ENCODE results near the gene ZNF516. TPM values are rescaled to one million over a fixed set of nuclear protein-coding genes. Genes with fewer than 3 reads are reported as not detected.

The ZNF516 gene
- polyA plus RNA-seq, 2 of the 4 experiments (the other 2 are of a cell fraction) = 3.9 to 4.9 TPM

- POLR2A ChIA-PET = no interaction called here
These were observed 23.2 kb upstream of the ZNF516 start for GRCh38 chr18:76518123-76518859.

DNA sequence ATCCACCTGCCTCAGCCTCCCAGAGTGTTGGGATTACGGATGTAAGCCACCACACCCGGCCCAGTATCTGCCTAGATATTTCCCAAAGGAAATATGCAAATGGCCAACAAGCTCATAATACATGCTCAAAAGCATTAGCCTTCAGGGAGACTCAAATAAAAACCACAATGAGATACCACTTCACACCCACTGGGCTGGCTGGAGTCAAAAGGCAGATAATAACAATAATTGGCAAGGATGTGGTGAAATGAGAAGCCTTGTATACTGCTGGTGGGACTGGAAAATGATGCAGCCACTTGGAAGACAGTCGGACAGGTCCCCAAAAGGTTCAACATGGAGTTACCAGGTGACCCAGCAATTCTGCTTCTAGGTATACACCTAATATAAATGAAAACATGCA, 20.5 kb upstream of the ZNF516 start:
- Histone ChIP-seq H3K4me1 (no peaks in the 10 kb centered on the region), H3K9me3 (no peaks in the 10 kb centered on the region), H3K4me3 (no peak overlapping the region), H3K4me2 (no peak overlapping the region), H3K27ac (no peak overlapping the region)
- WGBS (ENCODE audit: missing lambda C conversion rate) = 47% methylated on average over 3 of the region's 3 CpGs
- DNase-seq (ENCODE audit: low read depth in 1 of 2, low spot score in 1 of 2) (no peak), ATAC-seq (no peak), FAIRE-seq (no peak)
- ChIA-PET POLR2A (no interaction called here), CTCF (no interaction called here)
- TF ChIP-seq HOXA7 (CRISPR knock-in tag; IDR thresholded peaks at IDR 0.05) = no peak
- TF ChIP-seq HOXB13 (CRISPR knock-in tag; IDR thresholded peaks at IDR 0.05; ENCODE audit: low read depth) = no peak
- TF ChIP-seq, protein P1, sequence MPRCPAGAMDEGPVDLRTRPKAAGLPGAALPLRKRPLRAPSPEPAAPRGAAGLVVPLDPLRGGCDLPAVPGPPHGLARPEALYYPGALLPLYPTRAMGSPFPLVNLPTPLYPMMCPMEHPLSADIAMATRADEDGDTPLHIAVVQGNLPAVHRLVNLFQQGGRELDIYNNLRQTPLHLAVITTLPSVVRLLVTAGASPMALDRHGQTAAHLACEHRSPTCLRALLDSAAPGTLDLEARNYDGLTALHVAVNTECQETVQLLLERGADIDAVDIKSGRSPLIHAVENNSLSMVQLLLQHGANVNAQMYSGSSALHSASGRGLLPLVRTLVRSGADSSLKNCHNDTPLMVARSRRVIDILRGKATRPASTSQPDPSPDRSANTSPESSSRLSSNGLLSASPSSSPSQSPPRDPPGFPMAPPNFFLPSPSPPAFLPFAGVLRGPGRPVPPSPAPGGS (IDR thresholded peaks at IDR 0.05) = no peak
- no peak for TF ChIP-seq CEBPB (IDR thresholded peaks at IDR 0.05)
- TF ChIP-seq MAFK (IDR thresholded peaks at IDR 0.05; ENCODE audit: partially characterized antibody) = no peak
- TF ChIP-seq, protein P2, sequence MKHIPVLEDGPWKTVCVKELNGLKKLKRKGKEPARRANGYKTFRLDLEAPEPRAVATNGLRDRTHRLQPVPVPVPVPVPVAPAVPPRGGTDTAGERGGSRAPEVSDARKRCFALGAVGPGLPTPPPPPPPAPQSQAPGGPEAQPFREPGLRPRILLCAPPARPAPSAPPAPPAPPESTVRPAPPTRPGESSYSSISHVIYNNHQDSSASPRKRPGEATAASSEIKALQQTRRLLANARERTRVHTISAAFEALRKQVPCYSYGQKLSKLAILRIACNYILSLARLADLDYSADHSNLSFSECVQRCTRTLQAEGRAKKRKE (CRISPR knock-in tag; IDR thresholded peaks at IDR 0.05; ENCODE audit: low read depth) = no peak
- TF ChIP-seq CHD2 (IDR thresholded peaks at IDR 0.05; ENCODE audit: low read length, partially characterized antibody) = no peak
- no peak for TF ChIP-seq FOXS1 (CRISPR knock-in tag; IDR thresholded peaks at IDR 0.05)
- TF ChIP-seq, protein P3, sequence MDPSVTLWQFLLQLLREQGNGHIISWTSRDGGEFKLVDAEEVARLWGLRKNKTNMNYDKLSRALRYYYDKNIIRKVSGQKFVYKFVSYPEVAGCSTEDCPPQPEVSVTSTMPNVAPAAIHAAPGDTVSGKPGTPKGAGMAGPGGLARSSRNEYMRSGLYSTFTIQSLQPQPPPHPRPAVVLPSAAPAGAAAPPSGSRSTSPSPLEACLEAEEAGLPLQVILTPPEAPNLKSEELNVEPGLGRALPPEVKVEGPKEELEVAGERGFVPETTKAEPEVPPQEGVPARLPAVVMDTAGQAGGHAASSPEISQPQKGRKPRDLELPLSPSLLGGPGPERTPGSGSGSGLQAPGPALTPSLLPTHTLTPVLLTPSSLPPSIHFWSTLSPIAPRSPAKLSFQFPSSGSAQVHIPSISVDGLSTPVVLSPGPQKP (IDR thresholded peaks at IDR 0.05; ENCODE audit: low read depth, low read length) = no peak
- TF ChIP-seq ZNF302 (CRISPR knock-in tag; IDR thresholded peaks at IDR 0.05) = no peak
- TF ChIP-seq PBX3 (IDR thresholded peaks at IDR 0.05) = no peak
- no peak for TF ChIP-seq RARB (CRISPR knock-in tag; IDR thresholded peaks at IDR 0.05)

More at GRCh38 chr18:76518123-76518859, 23.2 kb upstream of the ZNF516 start:
- TF ChIP-seq EHF (CRISPR knock-in tag; IDR thresholded peaks at IDR 0.05) (no peak), JUNB (IDR thresholded peaks at IDR 0.05) (no peak), GATA3 (IDR thresholded peaks at IDR 0.05; ENCODE audit: borderline replicate concordance) (no peak), RARB (CRISPR knock-in tag; IDR thresholded peaks at IDR 0.05) (no peak), KDM1A (IDR thresholded peaks at IDR 0.05; ENCODE audit: low read depth) (no peak), POLR2AphosphoS2 (conservative IDR thresholded peaks at IDR 0.05; ENCODE audit: low read length) (no peak), POLR2A (IDR thresholded peaks at IDR 0.05; ENCODE audit: low read length) (no peak), MYC (IDR thresholded peaks at IDR 0.05; ENCODE audit: borderline replicate concordance, low read length) (no peak), CTCF (IDR thresholded peaks at IDR 0.05) (no peak), USF2 (IDR thresholded peaks at IDR 0.05) (no peak), NPAS2 (CRISPR knock-in tag; IDR thresholded peaks at IDR 0.05; ENCODE audit: borderline replicate concordance) (no peak), RAD21 (conservative IDR thresholded peaks at IDR 0.05 in 1 of 2, IDR thresholded peaks at IDR 0.05 in 1 of 2) (no peak), HOXA7 (CRISPR knock-in tag; IDR thresholded peaks at IDR 0.05) (no peak), ZSCAN20 (CRISPR knock-in tag; IDR thresholded peaks at IDR 0.05) (no peak), RFX5 (IDR thresholded peaks at IDR 0.05) (no peak), CBX2 (IDR thresholded peaks at IDR 0.05; ENCODE audit: borderline replicate concordance, low read depth) (no peak), HDAC2 (IDR thresholded peaks at IDR 0.05) (no peak), ZFP36 (IDR thresholded peaks at IDR 0.05; ENCODE audit: borderline replicate concordance, partially characterized antibody) (no peak), MAZ (IDR thresholded peaks at IDR 0.05; ENCODE audit: borderline replicate concordance, low read depth, low read length) (no peak)
- TF ChIP-seq, protein P2 (CRISPR knock-in tag; IDR thresholded peaks at IDR 0.05; ENCODE audit: low read depth) = no peak
- Histone ChIP-seq H3K4me3 (no peak overlapping the region), H3K4me1 (no peaks in the 10 kb centered on the region), H3K27ac (no peak overlapping the region), H3K9me3 (no peaks in the 10 kb centered on the region), H3K4me2 (no peak overlapping the region)
- CTCF ChIA-PET = no interaction called here
- DNase-seq (ENCODE audit: low read depth in 1 of 2, low spot score in 1 of 2) = no peak
- FAIRE-seq = no peak
- ATAC-seq = no peak
- WGBS (ENCODE audit: missing lambda C conversion rate) = 76% methylated on average over 20 of the region's 25 CpGs

All from A549 (cell line).